K562 (cell line): ENCODE results near the gene C1QTNF8. TPM values are rescaled to one million over a fixed set of nuclear protein-coding genes. Genes with fewer than 3 reads are reported as not detected.

Experiments used
- ATAC-seq: fragments of 200-7000 bp; cut with Tn5 transposase; 3 replicates; pipeline ENCODE4 v1.9.1; 2020; ENCODE audit warnings: moderate library complexity
- BruUV-seq: library from RNA; stranded (reverse); fragments of 400-500 nt; replicated peaks from 2 replicates; lab custom pipeline; 2021; lab: Mats Ljungman, UMichigan
- CTCF ChIA-PET: fragments of 300-600 bp; formaldehyde crosslinking; extraction: SDS; loops from one replicate; lab custom pipeline; 2021; ENCODE audit warnings: low intra/inter-chr PET ratio; lab: Yijun Ruan, JAX
- POLR2A ChIA-PET: fragments of 300-600, 350-650 bp; sonication (Branson Sonifier 250); formaldehyde crosslinking; extraction: SDS; loops from one replicate; lab custom pipeline; 2021; ENCODE audit warnings: antibody characterized with exemption, inconsistent platforms; lab: Yijun Ruan, JAX
- DNase-seq, 4 experiments: peaks; one replicate each; pipeline versions ENCODE4 v3.0.0 to v3.0.0-alpha.2; 2011 to 2018; ENCODE audit warnings: low spot score in 3 of 4, mixed read lengths in 3 of 4; ENCODE audit errors: extremely low read depth in 1 of 4
- FAIRE-seq: peaks from 2 replicates; lab custom pipeline; 2011; peaks lifted over from hg19 to GRCh38; lab: Jason Lieb, UNC
- H2AFZ ChIP-seq: 2 replicates; pipeline ENCODE4 v1.6.0; 2011; ENCODE audit warnings: low read depth, low read length, control low read depth, inconsistent platforms
- H3K27ac ChIP-seq: fragments of 200-600 bp; 3 replicates; pipeline ENCODE4 v1.8.0; 2011; ENCODE audit warnings: low read depth, mild to moderate bottlenecking, control low read depth, inconsistent platforms, low read length, moderate library complexity, mixed read lengths; ENCODE audit errors: extremely low read depth
- H3K27me3 ChIP-seq, 2 experiments: fragments of 300-600 bp in 1 of 2; 2 replicates in 1 of 2; 3 replicates in 1 of 2; pipeline versions ENCODE4 v1.6.0 to v1.8.0; 2011; ENCODE audit warnings: inconsistent platforms in 2 of 2, low read length in 2 of 2, mild to moderate bottlenecking in 1 of 2, mixed read lengths in 1 of 2, moderate library complexity in 1 of 2; ENCODE audit not compliant: control insufficient read depth in 2 of 2, insufficient read depth in 2 of 2
- H3K36me3 ChIP-seq: fragments of 300-600 bp; 3 replicates; pipeline ENCODE4 v1.8.0; 2011; ENCODE audit warnings: mild to moderate bottlenecking, low read length, inconsistent platforms; ENCODE audit not compliant: control insufficient read depth, insufficient read depth
- H3K4me1 ChIP-seq, 2 experiments: fragments of 200-600 bp in 1 of 2; replicated peaks in 1 of 2; 2 replicates in 1 of 2; 3 replicates in 1 of 2; pipeline versions ENCODE4 v1.5.1 to v1.8.0; 2011; ENCODE audit warnings: inconsistent platforms in 2 of 2, low read length in 2 of 2, mild to moderate bottlenecking in 1 of 2, mixed read lengths in 1 of 2, moderate library complexity in 1 of 2; ENCODE audit not compliant: control insufficient read depth in 2 of 2, insufficient read depth in 2 of 2
- H3K4me2 ChIP-seq: 2 replicates; pipeline ENCODE4 v1.6.1; 2011; ENCODE audit warnings: low read length, control low read depth, inconsistent platforms, mixed read lengths; ENCODE audit not compliant: insufficient read depth
- H3K4me3 ChIP-seq: fragments of 200-600 bp; sonication (generic), shearing (Covaris generic); 2 replicates; pipeline ENCODE4 v1.5.1; 2016; ENCODE audit warnings: control low read depth, inconsistent platforms
- H3K79me2 ChIP-seq: fragments of 200-600 bp; 3 replicates; pipeline ENCODE4 v1.8.0; 2011; ENCODE audit warnings: low read length, inconsistent platforms; ENCODE audit not compliant: control insufficient read depth, insufficient read depth
- H3K9ac ChIP-seq, 2 experiments: 2 replicates each; pipeline versions ENCODE4 v1.6.0 to v1.6.1; 2011; ENCODE audit warnings: low read depth in 2 of 2, low read length in 2 of 2, control low read depth in 1 of 2, inconsistent platforms in 1 of 2, mild to moderate bottlenecking in 1 of 2, mixed read lengths in 1 of 2; ENCODE audit not compliant: insufficient read depth in 1 of 2
- H3K9me1 ChIP-seq: one replicate; pipeline ENCODE4 v1.6.0; 2011; ENCODE audit warnings: inconsistent platforms, mild to moderate bottlenecking, low read length, moderate library complexity; ENCODE audit not compliant: control insufficient read depth, insufficient read depth
- H3K9me3 ChIP-seq: replicated peaks from 2 replicates; pipeline ENCODE4 v1.5.1; 2011; ENCODE audit warnings: low read depth, low read length, inconsistent platforms; ENCODE audit not compliant: control insufficient read depth, insufficient read depth
- H4K20me1 ChIP-seq: replicated peaks from 2 replicates; pipeline ENCODE4 v1.6.1; 2011; ENCODE audit warnings: low read length, inconsistent platforms, mixed read lengths; ENCODE audit not compliant: control insufficient read depth, insufficient read depth
- ATF7 ChIP-seq: fragments of 450-650 bp; IDR thresholded peaks from 2 replicates; pipeline ENCODE4 v1.7.1; 2014; ENCODE audit warnings: mild to moderate bottlenecking, moderate library complexity
- CCAR2 ChIP-seq: fragments of 200-400 bp; formaldehyde crosslinking; IDR thresholded peaks from 2 replicates; pipeline ENCODE4 v1.6.1; 2017; ENCODE audit warnings: mild to moderate bottlenecking, low read depth, low read length
- FOXP1 ChIP-seq: sonication (generic); formaldehyde crosslinking; IDR thresholded peaks from 2 replicates; pipeline ENCODE4 v1.8.0; 2022; ENCODE audit warnings: mild to moderate bottlenecking, missing genetic modification reagents
- HDAC3 ChIP-seq: fragments of 450-650 bp; IDR thresholded peaks from 2 replicates; pipeline ENCODE4 v1.6.1; 2018; ENCODE audit warnings: borderline replicate concordance, mild to moderate bottlenecking, moderate library complexity; ENCODE audit not compliant: partially characterized antibody
- HES1 ChIP-seq: fragments of 450-650 bp; IDR thresholded peaks from 2 replicates; pipeline ENCODE4 v1.6.1; 2016; ENCODE audit warnings: low read depth, mild to moderate bottlenecking, moderate library complexity
- KHSRP ChIP-seq: fragments of 450-650 bp; IDR thresholded peaks from 2 replicates; pipeline ENCODE4 v1.6.1; 2017
- MEF2D ChIP-seq: conservative IDR thresholded peaks from 2 replicates; pipeline ENCODE4 v1.6.1; 2016; ENCODE audit warnings: low read depth, missing genetic modification characterization, missing compliant biosample characterization
- MXD1 ChIP-seq: fragments of 250-450 bp; sonication (Bioruptor Pico); IDR thresholded peaks from 2 replicates; pipeline ENCODE4 v1.8.0; 2021; ENCODE audit warnings: borderline replicate concordance, mild to moderate bottlenecking, moderate library complexity; ENCODE audit not compliant: poor library complexity, severe bottlenecking
- SMARCC2 ChIP-seq: fragments of 450-650 bp; IDR thresholded peaks from 2 replicates; pipeline ENCODE4 v1.6.1; 2017; ENCODE audit warnings: antibody characterized with exemption, moderate library complexity, mild to moderate bottlenecking, low read depth
- TCF7L2 ChIP-seq: fragments of 150-350 bp; IDR thresholded peaks from 2 replicates; pipeline ENCODE4 v1.6.1; 2016; ENCODE audit warnings: low read depth, mild to moderate bottlenecking, low read length, moderate library complexity
- ZNF124 ChIP-seq: sonication (generic); formaldehyde crosslinking; IDR thresholded peaks from 2 replicates; pipeline ENCODE4 v1.8.1; 2022; ENCODE audit warnings: missing genetic modification reagents
- WGBS: fragments of 100-300 bp; shearing (Covaris generic); methylation state at CpG from one replicate; pipeline ENCODE4 v1.1.6; 2016; ENCODE audit warnings: low coverage, mixed read lengths; ENCODE audit not compliant: insufficient coverage; ENCODE audit errors: missing lambda C conversion rate; 5-methylcytosine and 5-hydroxymethylcytosine counted together
- in situ Hi-C: fragments of 300-500 bp; cut with MboI; formaldehyde crosslinking; loops from 4 replicates; pipeline ENCODE4 v1.15.0; 2018; ENCODE audit warnings: inconsistent platforms, mixed read lengths
- intact Hi-C: fragments of 100-400 bp; cut with micrococcal nuclease; formaldehyde crosslinking; loops from 2 replicates; pipeline ENCODE4 v1.14.2; 2022
- polyA plus RNA-seq, 8 experiments: library from polyadenylated mRNA; depleted of rRNA in 4 of 8; stranded (reverse) in 5 of 8; unstranded in 3 of 8; fragments of >200 nt; fragmentation: Nextera tagmentation in 2 of 8; fragmentation: Illumina TruSeq in 1 of 8; extraction: Ambion mirVana in 2 of 8; extraction: Trizol in 1 of 8; gene quantifications; 2 replicates each; pipeline versions ENCODE4 v1.2.1 to v1.2.3, GENCODE V29; 2011 to 2014; ENCODE audit warnings: inconsistent platforms in 1 of 8, missing spikeins in 1 of 8
- total RNA-seq, 7 experiments: library from RNA; depleted of rRNA in 6 of 7; stranded (reverse); fragments of >200 nt in 6 of 7; fragmentation: Illumina TruSeq in 2 of 7; extraction: Trizol in 2 of 7; gene quantifications; 2 replicates each; pipeline versions ENCODE4 v1.2.1 to v1.2.3, GENCODE V29; 2011 to 2021; ENCODE audit warnings: low replicate concordance in 1 of 7

Gene C1QTNF8
- total and polyA plus RNA-seq, 9 of the 15 experiments (the other 6 are each of a cell fraction or from before 2014, with no cell fraction given): not detected

GRCh38 chr16:1081734-1082265 lies 14.2 kb downstream of the C1QTNF8 start:
- FAIRE-seq: no peak
- 4% methylated on average over 20 of the region's 22 CpGs for WGBS

More at GRCh38 chr16:1081734-1082265, 14.2 kb downstream of the C1QTNF8 start:
- Histone ChIP-seq H3K27ac (no peak overlapping the region), H3K4me3 (no peak overlapping the region), H3K27me3 (peaks cover 13 to 70% of the 10 kb centered on the region in 2 experiments; a peak in 4 of 5 replicates), H4K20me1 (peaks cover 3% of the 10 kb centered on the region; the same call in 1 of the 2 replicates), H3K36me3 (no peaks in the 10 kb centered on the region)
- ChIA-PET CTCF (no interaction called here), POLR2A (no interaction called here)
- intact Hi-C loops: no loop called here
- no peak for ATAC-seq
- no peak for TF ChIP-seq KHSRP
- no peak for TF ChIP-seq MXD1
- no peak for TF ChIP-seq HES1
- TF ChIP-seq ATF7: no peak
- TF ChIP-seq HDAC3: no peak
- no peak for TF ChIP-seq FOXP1
- no peak for TF ChIP-seq TCF7L2
- no peak for TF ChIP-seq ZNF124 (CRISPR knock-in tag)
- no peak for TF ChIP-seq CCAR2
- no peak for TF ChIP-seq MEF2D (tag)
- no peak for TF ChIP-seq SMARCC2
- TF ChIP-seq, all 486 proteins: peak for 0
- no peak for DNase-seq
- no peaks in the 10 kb centered on the region for H3K9me1 ChIP-seq
- no peak overlapping the region for H2AFZ ChIP-seq
- no TSS peak for BruUV-seq
- H3K9me3 ChIP-seq: no peaks in the 10 kb centered on the region; the same call in 1 of the 2 replicates
- H3K4me1 ChIP-seq: peaks cover 0 to 24% of the 10 kb centered on the region in 2 experiments; a peak in 1 of 5 replicates
- H3K4me2 ChIP-seq: no peak overlapping the region
- in situ Hi-C loops: no loop called here
- H3K9ac ChIP-seq: no peak overlapping the region
- H3K79me2 ChIP-seq: no peaks in the 10 kb centered on the region
